WERI-Rb-1 (cell line): ENCODE measurements around the gene SIRPG.

Source experiments
- DNase-seq: peaks from one replicate; pipeline ENCODE4 v3.0.0-alpha.2; 2020
- H3K27ac ChIP-seq: fragments of 250-450 bp; sonication (Bioruptor Pico); 2 replicates; pipeline ENCODE4 v1.5.1; 2020; ENCODE audit warnings: mild to moderate bottlenecking, moderate library complexity
- H3K27me3 ChIP-seq: fragments of 250-450 bp; sonication (Bioruptor Pico); 2 replicates; pipeline ENCODE4 v1.5.1; 2021; ENCODE audit warnings: mild to moderate bottlenecking, low read depth, moderate library complexity; ENCODE audit not compliant: insufficient read depth, severe bottlenecking
- H3K36me3 ChIP-seq: fragments of 250-450 bp; sonication (Bioruptor Pico); 2 replicates; pipeline ENCODE4 v1.5.1; 2020; ENCODE audit warnings: mild to moderate bottlenecking, moderate library complexity
- H3K4me3 ChIP-seq: 2 replicates; pipeline ENCODE4 v1.5.1; 2011; ENCODE audit warnings: low read depth, mild to moderate bottlenecking, control low read depth, low read length
- H3K9me3 ChIP-seq: fragments of 250-450 bp; sonication (Bioruptor Pico); 2 replicates; pipeline ENCODE4 v1.5.1; 2021; ENCODE audit warnings: mild to moderate bottlenecking, moderate library complexity; ENCODE audit not compliant: severe bottlenecking
- TF ChIP-seq, protein P1 (sequence below): IDR thresholded peaks from 2 replicates; pipeline ENCODE4 v1.5.1; 2011; ENCODE audit warnings: low read depth, mild to moderate bottlenecking, control low read depth, inconsistent platforms, low read length

The SIRPG gene

DNA sequence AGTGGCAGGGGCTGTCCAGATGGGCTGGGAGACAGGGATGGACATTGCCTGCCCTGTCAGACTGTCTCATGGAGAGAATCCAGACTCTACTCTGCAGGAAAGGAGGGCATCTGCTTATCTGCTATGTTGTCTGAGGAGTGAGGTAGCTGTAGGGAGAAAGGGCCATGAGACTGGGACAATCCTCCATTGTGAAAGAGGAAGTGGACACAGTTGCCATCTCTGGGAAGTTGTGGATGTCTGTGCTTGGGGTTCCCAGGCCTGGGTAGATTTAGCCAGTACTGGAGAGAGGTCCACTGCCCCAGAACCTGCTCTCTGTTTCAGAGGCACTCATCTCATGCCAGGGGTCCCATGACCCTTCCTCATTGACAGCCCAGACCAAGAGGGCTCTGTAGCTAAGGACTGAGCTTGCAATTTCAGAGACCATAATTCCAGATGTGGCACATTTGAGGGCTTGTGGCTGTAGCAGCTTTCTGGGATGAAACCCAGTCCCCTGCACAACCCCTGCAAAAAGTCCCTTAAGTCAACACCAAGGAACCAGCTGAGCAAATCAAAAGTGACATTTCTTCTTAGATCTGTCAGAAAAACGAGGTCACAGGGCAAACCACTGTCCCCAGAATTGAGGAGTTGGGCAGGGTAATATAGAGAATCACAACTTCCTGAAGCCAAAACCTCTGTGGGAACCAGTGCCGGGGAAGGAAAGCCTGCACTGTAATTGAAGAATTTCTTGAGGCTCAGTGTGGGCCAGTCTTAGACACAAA lies 4.1 kb upstream of the SIRPG start:
- Histone ChIP-seq H3K36me3 (no peaks in the 10 kb centered on the region), H3K27ac (no peak overlapping the region), H3K4me3 (no peak overlapping the region), H3K27me3 (peaks cover 75% of the 10 kb centered on the region), H3K9me3 (no peaks in the 10 kb centered on the region)
- TF ChIP-seq, protein P1, sequence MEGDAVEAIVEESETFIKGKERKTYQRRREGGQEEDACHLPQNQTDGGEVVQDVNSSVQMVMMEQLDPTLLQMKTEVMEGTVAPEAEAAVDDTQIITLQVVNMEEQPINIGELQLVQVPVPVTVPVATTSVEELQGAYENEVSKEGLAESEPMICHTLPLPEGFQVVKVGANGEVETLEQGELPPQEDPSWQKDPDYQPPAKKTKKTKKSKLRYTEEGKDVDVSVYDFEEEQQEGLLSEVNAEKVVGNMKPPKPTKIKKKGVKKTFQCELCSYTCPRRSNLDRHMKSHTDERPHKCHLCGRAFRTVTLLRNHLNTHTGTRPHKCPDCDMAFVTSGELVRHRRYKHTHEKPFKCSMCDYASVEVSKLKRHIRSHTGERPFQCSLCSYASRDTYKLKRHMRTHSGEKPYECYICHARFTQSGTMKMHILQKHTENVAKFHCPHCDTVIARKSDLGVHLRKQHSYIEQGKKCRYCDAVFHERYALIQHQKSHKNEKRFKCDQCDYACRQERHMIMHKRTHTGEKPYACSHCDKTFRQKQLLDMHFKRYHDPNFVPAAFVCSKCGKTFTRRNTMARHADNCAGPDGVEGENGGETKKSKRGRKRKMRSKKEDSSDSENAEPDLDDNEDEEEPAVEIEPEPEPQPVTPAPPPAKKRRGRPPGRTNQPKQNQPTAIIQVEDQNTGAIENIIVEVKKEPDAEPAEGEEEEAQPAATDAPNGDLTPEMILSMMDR: no peak
- DNase-seq: no peak

DNA sequence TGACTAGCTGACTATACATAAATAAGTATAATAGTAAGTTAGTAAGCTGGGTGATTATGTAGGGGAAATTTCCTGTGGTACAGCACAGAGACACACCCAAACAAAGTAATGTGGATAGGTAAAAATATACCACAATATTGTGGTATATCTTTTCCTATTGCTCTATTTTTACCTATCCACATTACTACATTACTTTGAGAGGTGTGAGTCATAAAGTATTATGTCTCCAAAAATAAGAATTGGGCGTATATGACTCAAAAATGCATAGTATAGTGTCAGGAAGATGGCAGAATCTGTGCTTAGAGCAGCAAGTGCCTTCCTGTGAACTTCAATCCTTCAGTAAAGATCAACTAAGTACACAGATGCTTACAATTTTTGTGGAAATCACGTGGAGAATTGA lies 2.7 kb upstream of the SIRPG start:
- no peak overlapping the region for H3K4me3 ChIP-seq
- H3K27ac ChIP-seq: no peak overlapping the region
- peaks cover 72% of the 10 kb centered on the region for H3K27me3 ChIP-seq
- DNase-seq: no peak
- no peaks in the 10 kb centered on the region for H3K9me3 ChIP-seq
- TF ChIP-seq, protein P1: no peak
- H3K36me3 ChIP-seq: no peaks in the 10 kb centered on the region

DNA sequence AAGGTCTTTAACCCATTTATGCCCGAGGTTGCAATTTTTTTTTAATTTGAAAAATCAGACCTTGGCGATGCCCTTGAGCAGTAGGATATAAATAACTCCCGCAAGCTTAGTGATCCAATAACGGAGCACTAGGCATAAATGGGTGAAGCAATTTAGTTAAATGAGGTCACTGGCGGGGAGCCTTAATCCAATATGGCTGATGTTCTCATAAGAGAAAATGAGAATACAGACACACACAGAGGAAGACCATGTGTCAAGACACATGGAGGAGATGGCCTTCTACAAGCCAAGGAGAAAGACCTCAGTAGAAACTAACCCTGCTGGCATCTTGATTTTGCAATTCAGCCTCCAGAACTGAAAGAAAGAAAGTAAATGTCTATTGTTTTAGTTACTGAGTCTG lies 735 bp downstream of the SIRPG start:
- peaks cover 67% of the 10 kb centered on the region for H3K27me3 ChIP-seq
- H3K4me3 ChIP-seq: no peak overlapping the region
- TF ChIP-seq, protein P1: no peak
- H3K36me3 ChIP-seq: no peaks in the 10 kb centered on the region
- no peak overlapping the region for H3K27ac ChIP-seq
- no peak for DNase-seq
- H3K9me3 ChIP-seq: peaks cover 3% of the 10 kb centered on the region

DNA sequence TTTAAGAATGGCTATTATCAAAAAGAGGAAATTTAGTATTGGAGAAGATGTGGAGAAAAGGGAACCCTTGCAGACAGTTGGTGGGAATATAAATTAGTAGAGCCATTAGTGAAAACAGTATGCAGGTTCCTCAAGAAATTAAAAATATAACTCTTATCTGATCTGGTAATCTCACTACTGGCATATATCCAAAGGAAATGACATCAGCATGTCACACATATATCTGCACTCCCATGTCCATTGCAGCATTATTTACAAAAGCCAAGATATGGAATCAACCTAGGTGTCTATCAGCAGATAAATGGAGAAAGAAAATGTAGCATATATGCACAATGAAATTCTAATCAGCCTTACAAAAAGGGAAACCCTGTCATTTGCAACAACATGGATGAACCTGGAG lies 2.6 kb downstream of the SIRPG start:
- peaks cover 63% of the 10 kb centered on the region for H3K27me3 ChIP-seq

DNA sequence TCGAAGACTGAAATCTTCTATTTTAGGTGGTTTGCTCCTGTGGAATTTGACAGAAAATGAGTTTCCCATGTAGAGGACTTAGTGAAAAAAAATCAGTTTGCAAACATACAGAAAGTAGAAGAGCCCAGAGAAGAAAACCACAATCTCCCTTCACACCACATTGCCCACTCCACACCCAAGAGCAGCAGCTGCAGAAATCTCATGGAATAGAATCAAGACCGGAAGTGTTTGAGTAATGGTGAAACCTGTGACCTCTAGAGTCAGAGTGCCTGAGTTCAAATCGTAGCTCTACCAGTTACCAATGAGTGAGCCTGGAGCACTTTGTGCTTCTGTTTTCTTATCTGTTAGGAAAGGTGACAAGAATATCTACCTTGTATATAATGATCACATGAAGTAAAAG lies 4.6 kb downstream of the SIRPG start:
- DNase-seq: no peak
- Histone ChIP-seq H3K4me3 (no peak overlapping the region), H3K9me3 (peaks cover 3% of the 10 kb centered on the region), H3K27ac (no peak overlapping the region), H3K27me3 (peaks cover 46% of the 10 kb centered on the region), H3K36me3 (no peaks in the 10 kb centered on the region)
- TF ChIP-seq, protein P1: no peak

More for the DNA sequence above, 2.6 kb downstream of the SIRPG start:
- no peak overlapping the region for H3K4me3 ChIP-seq
- TF ChIP-seq, protein P1: no peak
- DNase-seq: no peak
- H3K9me3 ChIP-seq: peaks cover 3% of the 10 kb centered on the region
- H3K27ac ChIP-seq: no peak overlapping the region
- no peaks in the 10 kb centered on the region for H3K36me3 ChIP-seq

DNA sequence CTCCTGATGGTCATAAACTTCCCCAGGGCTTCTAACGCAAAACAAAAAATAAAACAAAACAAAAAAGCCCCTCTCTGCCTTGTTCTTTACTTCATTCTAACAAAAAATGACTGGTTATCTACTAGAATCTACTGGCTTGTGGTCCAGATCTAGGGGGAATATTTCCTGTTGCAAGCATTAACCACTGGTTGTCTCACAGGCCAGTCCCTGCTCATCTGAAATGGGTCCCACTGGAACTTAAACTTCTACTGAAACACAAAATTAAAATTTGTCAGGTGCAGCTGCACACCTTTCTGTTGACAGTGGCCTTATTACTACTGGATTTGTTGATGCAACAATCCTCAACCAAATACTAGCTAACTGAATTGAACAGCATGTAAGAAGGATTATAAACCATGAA lies 5.5 kb downstream of the SIRPG start:
- H3K27me3 ChIP-seq: peaks cover 45% of the 10 kb centered on the region

More for the DNA sequence above, 5.5 kb downstream of the SIRPG start:
- TF ChIP-seq, protein P1: no peak
- no peaks in the 10 kb centered on the region for H3K36me3 ChIP-seq
- no peak overlapping the region for H3K4me3 ChIP-seq
- no peak for DNase-seq
- H3K27ac ChIP-seq: no peak overlapping the region
- H3K9me3 ChIP-seq: peaks cover 3% of the 10 kb centered on the region
